ENCODE data around the gene PHLDB2. TPM values are rescaled to one million over a fixed set of nuclear protein-coding genes. Genes with fewer than 3 reads are reported as not detected.

Gene PHLDB2
- total RNA-seq, 1 experiment from 2014 or later: 39.6 TPM

DNA sequence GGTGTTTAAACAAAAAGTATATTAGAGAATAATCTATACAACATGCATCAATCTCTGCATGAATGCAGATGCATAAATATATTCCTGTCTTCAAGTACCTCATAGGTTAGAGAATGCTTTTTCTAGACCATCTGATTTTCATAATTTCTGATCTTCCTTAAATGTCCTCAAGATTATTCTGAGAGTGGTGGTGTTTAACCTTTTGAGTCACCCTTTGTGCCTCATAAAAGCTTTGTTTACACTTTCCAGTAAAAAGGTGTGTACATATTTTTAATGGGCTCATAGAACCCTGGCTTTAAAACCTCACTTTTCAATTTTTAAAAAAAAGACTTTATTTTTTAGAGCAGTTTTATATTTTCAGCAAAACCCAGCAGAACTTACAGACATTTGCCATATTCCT is 78.8 kb downstream of the PHLDB2 start:
- no peaks in the 10 kb centered on the region for H3K27me3 ChIP-seq (ENCODE audit: control insufficient read depth, insufficient read depth, low read length)
- H3K36me3 ChIP-seq (replicated peaks; ENCODE audit: control insufficient read depth, insufficient read depth, low read length): no peaks in the 10 kb centered on the region
- DNase-seq: no peak
- H3K4me3 ChIP-seq (ENCODE audit: insufficient read depth, low read depth, low read length): no peak overlapping the region

DNA sequence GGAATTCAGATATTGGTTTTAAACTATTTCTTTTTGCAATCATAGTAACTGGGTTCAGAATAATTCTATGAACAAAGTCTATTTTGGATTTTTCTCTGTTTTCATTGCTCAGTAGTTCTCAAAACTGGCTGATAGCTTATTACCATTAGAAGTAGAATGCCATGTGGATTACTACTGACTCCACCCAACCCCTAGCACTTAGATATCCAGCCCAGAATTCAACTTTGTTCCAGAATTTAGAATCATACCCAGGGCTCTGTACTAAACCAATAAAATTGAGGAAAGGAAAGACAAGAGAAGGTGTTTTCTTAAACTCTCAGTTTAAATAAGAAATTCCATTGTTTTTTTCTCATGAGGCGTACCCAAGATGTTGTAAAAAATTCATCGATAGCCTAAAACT is 80.8 kb downstream of the PHLDB2 start:
- DNase-seq: no peak
- no peaks in the 10 kb centered on the region for H3K36me3 ChIP-seq (replicated peaks; ENCODE audit: control insufficient read depth, insufficient read depth, low read length)
- no peak overlapping the region for H3K4me3 ChIP-seq (ENCODE audit: insufficient read depth, low read depth, low read length)
- H3K27me3 ChIP-seq (ENCODE audit: control insufficient read depth, insufficient read depth, low read length): no peaks in the 10 kb centered on the region

DNA sequence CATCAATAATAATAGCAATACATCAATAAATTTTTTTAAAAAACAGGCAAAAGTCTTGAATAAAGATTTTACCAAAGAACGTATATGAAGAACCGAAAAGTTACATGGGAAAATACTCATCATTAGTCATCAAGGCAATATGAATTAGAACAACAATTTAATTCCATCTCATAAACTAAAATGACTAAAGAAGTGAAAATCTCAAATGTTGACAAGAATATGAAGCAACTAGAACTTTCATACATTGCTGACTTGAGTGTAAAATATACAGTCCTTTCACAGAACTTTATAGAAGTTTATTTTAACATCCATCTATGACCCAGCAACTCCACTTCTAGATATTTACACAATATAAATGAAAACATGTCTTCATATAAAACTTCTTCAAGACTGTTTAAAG is 84.5 kb downstream of the PHLDB2 start:
- no peaks in the 10 kb centered on the region for H3K36me3 ChIP-seq (replicated peaks; ENCODE audit: control insufficient read depth, insufficient read depth, low read length)
- no peaks in the 10 kb centered on the region for H3K27me3 ChIP-seq (ENCODE audit: control insufficient read depth, insufficient read depth, low read length)
- H3K4me3 ChIP-seq (ENCODE audit: insufficient read depth, low read depth, low read length): no peak overlapping the region
- DNase-seq: no peak

DNA sequence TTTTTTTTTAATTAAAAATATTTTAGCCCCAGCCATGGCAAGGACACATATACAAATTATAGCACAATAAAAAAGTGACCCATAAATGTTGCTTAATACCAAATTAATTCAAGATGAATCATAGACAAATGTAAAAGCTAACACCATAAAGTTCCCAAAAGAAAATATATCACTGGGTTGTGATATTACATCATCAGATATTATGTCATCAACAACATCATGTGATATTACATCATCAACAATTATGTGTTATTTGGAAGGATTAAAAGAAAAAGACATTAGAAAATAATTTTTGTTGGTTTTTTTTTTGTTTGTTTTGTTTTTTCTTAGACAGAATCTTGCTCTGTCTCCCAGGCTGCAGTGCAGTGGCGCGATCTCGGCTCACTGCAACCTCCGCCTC is 85.3 kb downstream of the PHLDB2 start:
- no peak overlapping the region for H3K4me3 ChIP-seq (ENCODE audit: insufficient read depth, low read depth, low read length)
- no peaks in the 10 kb centered on the region for H3K36me3 ChIP-seq (replicated peaks; ENCODE audit: control insufficient read depth, insufficient read depth, low read length)
- no peaks in the 10 kb centered on the region for H3K27me3 ChIP-seq (ENCODE audit: control insufficient read depth, insufficient read depth, low read length)
- no peak for DNase-seq

DNA sequence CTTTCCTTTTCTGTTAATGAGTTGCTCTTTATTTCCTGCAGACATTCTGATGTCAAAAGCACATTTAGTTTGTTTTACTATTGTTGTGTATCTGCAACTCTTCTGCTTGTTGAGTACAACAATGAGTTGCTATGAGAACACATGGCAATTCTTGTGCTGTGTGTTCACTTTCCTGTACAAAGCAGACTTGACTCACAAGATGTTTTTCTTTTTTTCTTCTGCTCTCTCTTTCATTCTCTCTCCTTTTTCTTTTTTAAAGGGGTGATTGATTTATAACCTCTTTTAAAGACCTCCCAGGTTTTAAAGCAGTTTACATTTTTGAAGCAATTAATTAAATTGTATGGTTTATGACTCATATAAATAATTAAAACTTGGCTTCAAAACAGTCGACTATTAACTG is 88.2 kb downstream of the PHLDB2 start:
- DNase-seq: no peak
- Histone ChIP-seq H3K27me3 (ENCODE audit: control insufficient read depth, insufficient read depth, low read length) (no peaks in the 10 kb centered on the region), H3K36me3 (replicated peaks; ENCODE audit: control insufficient read depth, insufficient read depth, low read length) (no peaks in the 10 kb centered on the region), H3K4me3 (ENCODE audit: insufficient read depth, low read depth, low read length) (no peak overlapping the region)

DNA sequence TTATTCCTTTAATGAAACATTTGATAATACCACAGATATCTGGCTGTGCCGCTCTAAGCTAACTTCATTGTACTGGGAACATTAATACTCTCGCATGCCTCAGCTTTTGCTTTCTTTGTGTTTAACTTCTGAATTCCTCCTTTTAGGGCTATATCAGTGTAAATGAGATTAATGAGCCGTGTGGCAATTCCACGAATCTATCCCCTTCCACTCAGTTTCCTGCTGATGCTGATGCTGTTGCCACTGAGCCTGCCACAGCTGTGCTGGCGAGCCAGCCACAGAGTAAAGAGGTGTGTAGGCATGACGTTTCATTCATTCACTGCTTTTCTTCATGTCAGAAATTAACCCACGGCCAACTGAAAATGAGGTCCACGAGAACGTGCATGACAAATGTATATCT is 89.7 kb downstream of the PHLDB2 start:
- no peak for DNase-seq
- Histone ChIP-seq H3K36me3 (replicated peaks; ENCODE audit: control insufficient read depth, insufficient read depth, low read length) (no peaks in the 10 kb centered on the region), H3K4me3 (ENCODE audit: insufficient read depth, low read depth, low read length) (no peak overlapping the region), H3K27me3 (ENCODE audit: control insufficient read depth, insufficient read depth, low read length) (no peaks in the 10 kb centered on the region)

DNA sequence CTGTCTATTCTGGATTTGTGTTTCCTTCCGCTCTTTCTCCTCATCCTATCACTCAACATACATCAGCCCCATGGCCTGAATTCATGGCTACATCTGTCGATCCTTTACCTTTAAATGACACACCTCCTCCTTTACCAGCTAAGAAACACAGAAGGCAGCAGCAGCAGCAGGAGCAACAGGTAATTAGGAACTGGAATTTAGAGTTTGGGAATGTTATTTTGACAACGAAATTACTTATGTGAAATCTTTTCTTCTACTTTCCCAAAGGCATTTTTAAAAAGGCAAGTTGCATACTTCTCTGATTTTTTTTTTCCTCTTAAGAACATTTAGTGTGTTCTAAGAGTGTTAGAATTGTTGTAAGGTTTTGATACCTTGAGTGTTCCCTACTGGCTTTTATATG is 90.6 kb downstream of the PHLDB2 start:
- no peaks in the 10 kb centered on the region for H3K36me3 ChIP-seq (replicated peaks; ENCODE audit: control insufficient read depth, insufficient read depth, low read length)
- H3K27me3 ChIP-seq (ENCODE audit: control insufficient read depth, insufficient read depth, low read length): no peaks in the 10 kb centered on the region
- H3K4me3 ChIP-seq (ENCODE audit: insufficient read depth, low read depth, low read length): no peak overlapping the region
- DNase-seq: no peak

DNA sequence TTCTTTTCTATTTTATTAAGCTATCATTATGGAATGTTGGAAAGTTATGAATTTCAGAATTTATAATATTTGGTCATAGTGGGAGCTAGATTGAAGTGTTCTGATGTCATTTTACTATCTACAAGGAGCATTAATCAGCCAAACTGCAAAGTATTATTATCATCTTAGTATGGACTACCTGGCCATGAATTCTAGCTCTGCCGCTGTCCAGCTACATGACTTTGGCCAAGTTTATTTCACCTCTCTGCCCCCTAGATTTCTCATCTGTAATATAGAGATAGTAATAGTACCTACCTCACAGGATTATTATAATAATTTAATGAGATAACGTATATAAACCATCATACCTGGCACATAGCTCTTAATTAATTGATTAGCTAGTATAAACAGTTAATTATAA is 92.0 kb downstream of the PHLDB2 start:
- no peaks in the 10 kb centered on the region for H3K36me3 ChIP-seq (replicated peaks; ENCODE audit: control insufficient read depth, insufficient read depth, low read length)
- no peaks in the 10 kb centered on the region for H3K27me3 ChIP-seq (ENCODE audit: control insufficient read depth, insufficient read depth, low read length)
- no peak overlapping the region for H3K4me3 ChIP-seq (ENCODE audit: insufficient read depth, low read depth, low read length)
- no peak for DNase-seq

DNA sequence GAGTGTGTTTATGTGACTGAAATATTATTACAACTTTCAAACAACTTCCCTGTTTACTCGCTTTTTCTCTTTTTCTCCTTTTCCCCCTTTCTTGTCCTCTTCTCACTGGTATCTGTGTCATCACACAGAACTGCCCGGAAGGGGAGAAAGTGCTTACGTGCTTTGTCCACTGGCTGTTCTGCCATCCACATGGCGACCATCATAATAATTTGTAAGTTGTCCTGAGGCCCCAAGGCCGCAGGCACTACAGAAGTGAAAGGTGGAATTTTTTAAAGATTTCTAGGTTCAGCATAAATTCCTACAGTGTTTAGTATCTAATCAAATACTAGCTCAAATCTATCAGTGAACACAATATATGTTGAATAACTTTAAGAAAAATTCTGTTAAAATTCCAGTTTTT is 93.0 kb downstream of the PHLDB2 start:
- Histone ChIP-seq H3K36me3 (replicated peaks; ENCODE audit: control insufficient read depth, insufficient read depth, low read length) (no peaks in the 10 kb centered on the region), H3K27me3 (ENCODE audit: control insufficient read depth, insufficient read depth, low read length) (no peaks in the 10 kb centered on the region), H3K4me3 (ENCODE audit: insufficient read depth, low read depth, low read length) (no peak overlapping the region)
- DNase-seq: no peak

DNA sequence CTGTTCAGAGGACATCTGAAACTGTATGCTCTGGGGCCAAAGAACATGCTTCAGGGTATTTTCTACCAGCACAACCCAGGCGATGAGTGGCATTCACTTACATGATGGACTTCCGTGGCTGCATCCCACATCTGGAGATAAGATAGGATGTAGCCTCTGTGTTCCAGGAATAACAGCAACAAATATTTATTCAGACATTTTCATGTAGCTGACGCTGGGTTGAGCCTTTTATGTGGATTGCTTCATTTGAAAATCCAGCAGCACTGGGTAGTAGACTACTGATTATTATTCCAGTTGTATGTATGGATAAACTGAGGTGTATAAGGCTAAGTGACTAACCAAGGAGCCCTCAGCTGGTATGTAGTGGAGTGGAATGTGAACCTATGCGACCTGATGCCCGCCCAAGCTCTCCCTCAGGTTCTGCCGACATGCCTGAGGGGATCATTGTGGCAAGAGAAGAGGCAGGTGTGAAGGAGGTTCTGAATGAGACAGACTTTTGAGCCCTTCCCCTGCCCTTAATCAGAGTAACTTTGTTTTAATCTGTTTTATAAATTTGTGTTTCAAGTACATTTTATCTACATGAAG is 93.9 kb downstream of the PHLDB2 start:
- DNase-seq: no peak
- Histone ChIP-seq H3K36me3 (replicated peaks; ENCODE audit: control insufficient read depth, insufficient read depth, low read length) (no peaks in the 10 kb centered on the region), H3K27me3 (ENCODE audit: control insufficient read depth, insufficient read depth, low read length) (no peaks in the 10 kb centered on the region), H3K4me3 (ENCODE audit: insufficient read depth, low read depth, low read length) (no peak overlapping the region)

DNA sequence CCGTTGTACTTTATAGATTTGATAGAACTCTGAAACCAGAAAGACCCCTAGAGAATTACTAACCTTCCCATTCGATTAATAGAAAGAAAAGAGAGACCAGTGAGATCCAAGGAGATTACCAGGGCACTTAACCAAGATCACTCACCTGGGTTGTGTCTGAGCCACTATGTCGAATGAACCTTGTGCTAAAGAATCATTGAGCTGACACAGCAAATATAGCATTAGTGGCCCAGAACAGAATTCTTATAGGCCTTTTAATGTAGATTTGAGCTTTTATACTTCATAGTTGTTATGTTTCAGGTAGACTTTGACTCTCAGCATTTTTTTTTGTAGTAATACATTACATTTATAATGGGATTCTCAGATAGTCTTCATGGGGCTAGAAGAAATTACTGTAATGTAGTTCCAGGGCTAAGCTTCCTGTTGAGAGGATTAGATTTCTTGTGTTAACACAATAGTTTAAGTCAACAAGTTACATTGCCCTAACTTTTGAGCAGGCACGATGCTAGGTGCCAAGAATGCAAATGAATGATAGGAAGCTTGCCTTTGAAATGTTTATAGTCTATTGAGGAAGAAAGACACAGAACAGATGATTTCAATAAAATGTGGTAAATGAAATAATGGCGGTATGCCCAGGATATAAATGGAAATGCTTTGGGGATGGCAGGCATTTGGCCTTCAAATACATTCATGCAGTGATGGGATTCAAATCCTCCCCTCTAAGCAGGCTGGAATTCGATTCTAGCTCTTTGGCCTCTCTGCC is 95.3 kb downstream of the PHLDB2 start:
- no peak for DNase-seq

DNA sequence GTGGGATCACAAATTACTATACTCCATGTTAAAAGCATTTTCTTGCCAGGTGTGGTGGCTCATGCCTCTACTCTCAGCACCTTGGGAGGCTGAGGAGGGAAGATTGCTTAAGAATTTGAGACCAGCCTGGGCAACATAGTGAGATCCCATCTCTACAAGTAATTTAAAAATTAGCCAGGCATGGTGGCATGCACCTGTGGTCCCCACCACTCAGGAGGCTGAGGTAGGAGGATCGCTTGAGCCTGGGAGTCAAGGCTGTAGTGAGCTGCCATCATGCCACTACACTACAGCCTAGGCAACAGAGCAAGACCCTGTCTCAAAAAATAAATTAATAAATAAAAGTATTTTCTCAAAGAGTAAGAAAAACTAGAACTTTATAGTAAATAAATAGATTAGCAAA is 96.8 kb downstream of the PHLDB2 start:
- Histone ChIP-seq H3K4me3 (ENCODE audit: insufficient read depth, low read depth, low read length) (no peak overlapping the region), H3K36me3 (replicated peaks; ENCODE audit: control insufficient read depth, insufficient read depth, low read length) (no peaks in the 10 kb centered on the region)

More for the DNA sequence above, 95.3 kb downstream of the PHLDB2 start:
- Histone ChIP-seq H3K27me3 (ENCODE audit: control insufficient read depth, insufficient read depth, low read length) (no peaks in the 10 kb centered on the region), H3K4me3 (ENCODE audit: insufficient read depth, low read depth, low read length) (no peak overlapping the region), H3K36me3 (replicated peaks; ENCODE audit: control insufficient read depth, insufficient read depth, low read length) (no peaks in the 10 kb centered on the region)

DNA sequence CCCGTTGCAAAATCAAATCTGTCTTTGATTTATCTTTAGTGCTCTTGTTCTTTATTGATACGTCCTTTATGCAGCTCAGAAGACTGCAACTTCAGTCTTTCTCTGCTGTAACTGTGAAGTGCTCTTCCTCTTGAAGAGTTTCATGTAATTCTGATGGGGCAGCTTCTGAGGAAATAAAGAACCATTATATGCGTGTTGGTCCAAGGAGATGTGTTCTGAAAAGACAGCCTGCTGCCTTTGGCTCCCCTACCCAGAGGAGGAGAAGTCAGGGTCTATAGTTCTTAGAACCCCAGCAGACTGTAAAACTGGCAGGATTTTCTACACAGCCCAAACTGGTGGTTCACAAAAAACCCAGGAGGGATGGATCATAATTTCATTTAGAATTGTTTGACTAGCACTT is 97.4 kb downstream of the PHLDB2 start:
- no peak overlapping the region for H3K4me3 ChIP-seq (ENCODE audit: insufficient read depth, low read depth, low read length)

More for the DNA sequence above, 96.8 kb downstream of the PHLDB2 start:
- no peak for DNase-seq
- no peaks in the 10 kb centered on the region for H3K27me3 ChIP-seq (ENCODE audit: control insufficient read depth, insufficient read depth, low read length)

DNA sequence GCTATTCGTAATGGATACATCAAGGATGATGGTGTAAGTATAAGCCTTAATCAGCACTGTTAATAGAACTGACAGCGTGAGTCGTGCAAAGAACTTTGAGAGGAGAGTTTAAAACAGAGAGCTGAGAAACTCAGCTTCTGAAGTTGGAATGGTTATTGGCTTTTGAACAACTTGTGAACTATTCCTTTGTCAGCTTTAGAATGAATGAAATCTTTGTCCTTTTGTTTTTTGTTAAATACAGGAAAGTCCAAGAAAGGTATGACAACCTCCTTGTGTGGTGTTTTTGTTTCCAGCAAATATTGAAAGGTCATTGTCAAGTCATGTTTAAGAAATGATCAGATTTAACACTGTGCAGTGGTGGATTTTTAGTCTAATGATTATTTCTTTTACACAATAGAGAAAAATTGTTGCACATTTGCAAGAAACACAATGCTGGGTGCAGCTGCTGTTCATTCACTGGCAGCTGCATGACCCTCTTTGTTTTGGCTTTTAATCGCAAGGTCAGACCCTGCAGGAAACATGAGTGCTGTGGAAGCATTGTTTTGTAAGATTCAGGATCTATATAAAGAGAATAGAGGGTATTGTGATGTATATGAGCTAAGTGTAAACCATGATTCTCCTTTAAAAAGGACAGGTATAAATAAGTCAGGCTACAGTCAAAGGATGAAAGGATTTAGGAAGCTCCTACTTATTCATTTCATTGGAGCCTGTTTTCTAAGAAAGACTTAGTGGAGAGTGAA is 98.1 kb downstream of the PHLDB2 start:
- Histone ChIP-seq H3K4me3 (ENCODE audit: insufficient read depth, low read depth, low read length) (no peak overlapping the region), H3K27me3 (ENCODE audit: control insufficient read depth, insufficient read depth, low read length) (no peaks in the 10 kb centered on the region), H3K36me3 (replicated peaks; ENCODE audit: control insufficient read depth, insufficient read depth, low read length) (no peaks in the 10 kb centered on the region)
- DNase-seq: peak; percentile 13

More for the DNA sequence above, 97.4 kb downstream of the PHLDB2 start:
- Histone ChIP-seq H3K27me3 (ENCODE audit: control insufficient read depth, insufficient read depth, low read length) (no peaks in the 10 kb centered on the region), H3K36me3 (replicated peaks; ENCODE audit: control insufficient read depth, insufficient read depth, low read length) (no peaks in the 10 kb centered on the region)
- no peak for DNase-seq

All from H7 (cell line).